Lower leg skin (tissue), 3 donors: ENCODE results near the gene GOLGA6A.

Source experiments
- POLR2A ChIP-seq, 2 donors: fragments of 450-650 bp; IDR thresholded peaks; one replicate each; pipeline ENCODE4 v1.6.1; 2016 to 2017; ENCODE audit warnings: antibody characterized with exemption in 2 of 2, mild to moderate bottlenecking in 1 of 2, moderate library complexity in 1 of 2
- TF ChIP-seq, protein P1 (sequence below), 3 donors: fragments of 450-650 bp; IDR thresholded peaks; one replicate each; pipeline ENCODE4 v1.5.1; 2016; ENCODE audit warnings: antibody characterized with exemption in 3 of 3, mild to moderate bottlenecking in 3 of 3, moderate library complexity in 2 of 3

DNA sequence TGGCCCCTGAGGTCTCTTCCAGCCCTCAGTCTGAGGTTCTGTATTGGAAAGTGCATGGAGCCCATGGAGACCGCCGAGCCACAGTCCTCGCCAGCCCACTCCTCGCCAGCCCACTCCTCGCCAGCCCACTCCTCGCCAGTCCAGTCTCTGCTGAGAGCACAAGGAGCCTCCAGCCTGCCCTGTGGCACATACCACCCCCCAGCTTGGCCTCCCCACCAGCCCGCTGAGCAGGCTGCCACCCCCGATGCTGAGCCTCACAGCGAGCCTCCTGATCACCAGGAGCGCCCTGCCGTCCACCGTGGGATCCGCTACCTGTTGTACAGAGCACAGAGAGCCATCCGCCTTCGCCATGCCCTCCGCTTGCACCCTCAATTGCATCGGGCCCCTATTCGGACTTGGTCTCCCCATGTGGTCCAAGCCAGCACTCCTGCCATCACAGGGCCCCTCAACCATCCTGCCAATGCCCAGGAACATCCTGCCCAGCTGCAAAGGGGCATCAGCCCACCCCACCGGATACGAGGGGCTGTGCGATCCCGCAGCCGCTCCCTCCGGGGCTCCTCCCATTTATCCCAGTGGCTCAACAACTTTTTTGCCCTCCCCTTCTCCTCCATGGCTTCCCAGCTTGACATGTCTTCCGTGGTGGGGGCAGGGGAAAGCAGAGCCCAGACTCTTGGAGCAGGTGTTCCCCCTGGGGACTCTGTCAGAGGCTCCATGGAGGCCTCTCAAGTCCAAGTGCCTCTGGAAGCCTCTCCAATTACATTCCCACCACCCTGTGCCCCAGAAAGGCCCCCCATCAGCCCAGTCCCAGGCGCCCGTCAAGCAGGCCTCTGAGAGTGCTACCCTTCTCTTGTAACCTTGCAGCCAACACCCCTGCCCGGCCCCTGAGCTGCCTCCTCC lies 47.0 kb downstream of the GOLGA6A start:
- TF ChIP-seq, protein P1, sequence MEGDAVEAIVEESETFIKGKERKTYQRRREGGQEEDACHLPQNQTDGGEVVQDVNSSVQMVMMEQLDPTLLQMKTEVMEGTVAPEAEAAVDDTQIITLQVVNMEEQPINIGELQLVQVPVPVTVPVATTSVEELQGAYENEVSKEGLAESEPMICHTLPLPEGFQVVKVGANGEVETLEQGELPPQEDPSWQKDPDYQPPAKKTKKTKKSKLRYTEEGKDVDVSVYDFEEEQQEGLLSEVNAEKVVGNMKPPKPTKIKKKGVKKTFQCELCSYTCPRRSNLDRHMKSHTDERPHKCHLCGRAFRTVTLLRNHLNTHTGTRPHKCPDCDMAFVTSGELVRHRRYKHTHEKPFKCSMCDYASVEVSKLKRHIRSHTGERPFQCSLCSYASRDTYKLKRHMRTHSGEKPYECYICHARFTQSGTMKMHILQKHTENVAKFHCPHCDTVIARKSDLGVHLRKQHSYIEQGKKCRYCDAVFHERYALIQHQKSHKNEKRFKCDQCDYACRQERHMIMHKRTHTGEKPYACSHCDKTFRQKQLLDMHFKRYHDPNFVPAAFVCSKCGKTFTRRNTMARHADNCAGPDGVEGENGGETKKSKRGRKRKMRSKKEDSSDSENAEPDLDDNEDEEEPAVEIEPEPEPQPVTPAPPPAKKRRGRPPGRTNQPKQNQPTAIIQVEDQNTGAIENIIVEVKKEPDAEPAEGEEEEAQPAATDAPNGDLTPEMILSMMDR (IDR thresholded peaks at IDR 0.05): no peak
- TF ChIP-seq POLR2A (IDR thresholded peaks at IDR 0.05): no peak
